Vagina (tissue), 2 donors: ENCODE measurements around the gene VCP.

Experiments used
- CTCF ChIP-seq, 3 experiments: fragments of 450-650 bp in 2 of 3; fragments of 200-600 bp in 1 of 3; sonication (generic) in 1 of 3; IDR thresholded peaks; one replicate each; pipeline ENCODE4 v1.5.1; 2017 to 2019; ENCODE audit warnings: antibody characterized with exemption in 3 of 3, mild to moderate bottlenecking in 2 of 3, moderate library complexity in 2 of 3
- POLR2A ChIP-seq, 2 donors: fragments of 450-650 bp; IDR thresholded peaks; one replicate each; pipeline ENCODE4 v1.6.1; 2017; ENCODE audit warnings: antibody characterized with exemption in 2 of 2, mild to moderate bottlenecking in 2 of 2, moderate library complexity in 2 of 2

GRCh38 chr9:35044071-35044470 is 28.4 kb downstream of the VCP start:
- no peak for TF ChIP-seq CTCF (IDR thresholded peaks at IDR 0.05)
- TF ChIP-seq POLR2A (IDR thresholded peaks at IDR 0.05), result no peak
